HG03432 (cell line): ENCODE data around the gene KCNMA1.

Experiments used
- ATAC-seq: cut with Tn5 transposase; IDR thresholded peaks from one replicate; pipeline ENCODE4 v1.9.1; 2021; ENCODE audit warnings: mild to moderate bottlenecking, moderate library complexity; ENCODE audit not compliant: unreplicated experiment

Gene KCNMA1

DNA sequence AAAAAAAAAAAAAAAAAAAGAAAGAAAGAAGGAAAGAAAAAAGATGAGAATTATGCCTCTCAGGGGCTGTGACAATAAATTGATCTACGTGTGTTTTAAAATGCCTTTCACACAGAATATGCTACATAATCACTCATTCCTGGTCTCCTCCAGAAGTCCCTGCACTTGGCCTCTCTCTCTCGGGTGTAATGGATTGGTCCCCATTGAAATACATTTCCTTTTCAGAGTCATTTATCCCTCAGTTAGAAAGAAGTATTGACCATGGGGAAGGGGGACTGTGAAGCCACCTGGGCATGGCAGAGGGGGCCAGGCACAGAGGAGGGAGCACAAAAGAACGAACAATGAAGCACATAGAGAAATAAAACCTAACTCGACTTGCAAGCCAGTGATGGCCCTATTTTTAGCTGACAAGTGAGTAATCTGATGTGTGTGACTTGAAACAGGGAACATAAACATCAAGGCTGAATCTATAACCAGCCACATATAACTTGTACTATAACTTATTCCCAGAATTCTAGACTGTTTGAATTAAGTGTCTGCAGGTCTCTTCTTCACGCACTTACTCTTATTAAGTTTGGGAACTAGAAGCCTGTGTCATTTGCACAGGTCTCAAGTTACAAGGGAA lies 490.8 kb downstream of the KCNMA1 start:
- no peak for ATAC-seq

DNA sequence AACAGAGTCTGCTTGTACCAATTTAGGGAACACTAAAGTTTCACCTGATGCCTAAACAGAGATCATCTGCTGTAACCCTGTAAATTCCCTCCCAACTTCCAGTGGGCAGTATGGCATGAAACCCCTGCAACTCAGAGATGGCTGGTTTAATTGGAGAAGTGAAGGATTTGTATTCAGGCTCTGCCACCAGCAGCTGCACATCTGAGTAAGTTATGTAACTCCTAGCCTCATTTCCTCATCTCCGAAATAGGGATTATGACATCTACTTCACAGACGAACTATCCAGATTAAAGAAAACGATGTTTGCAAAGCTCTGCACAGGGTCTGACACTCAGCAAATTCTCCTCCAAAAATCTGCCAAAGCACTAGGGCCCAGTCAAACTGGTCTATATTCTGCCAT lies 493.0 kb downstream of the KCNMA1 start:
- ATAC-seq: no peak

DNA sequence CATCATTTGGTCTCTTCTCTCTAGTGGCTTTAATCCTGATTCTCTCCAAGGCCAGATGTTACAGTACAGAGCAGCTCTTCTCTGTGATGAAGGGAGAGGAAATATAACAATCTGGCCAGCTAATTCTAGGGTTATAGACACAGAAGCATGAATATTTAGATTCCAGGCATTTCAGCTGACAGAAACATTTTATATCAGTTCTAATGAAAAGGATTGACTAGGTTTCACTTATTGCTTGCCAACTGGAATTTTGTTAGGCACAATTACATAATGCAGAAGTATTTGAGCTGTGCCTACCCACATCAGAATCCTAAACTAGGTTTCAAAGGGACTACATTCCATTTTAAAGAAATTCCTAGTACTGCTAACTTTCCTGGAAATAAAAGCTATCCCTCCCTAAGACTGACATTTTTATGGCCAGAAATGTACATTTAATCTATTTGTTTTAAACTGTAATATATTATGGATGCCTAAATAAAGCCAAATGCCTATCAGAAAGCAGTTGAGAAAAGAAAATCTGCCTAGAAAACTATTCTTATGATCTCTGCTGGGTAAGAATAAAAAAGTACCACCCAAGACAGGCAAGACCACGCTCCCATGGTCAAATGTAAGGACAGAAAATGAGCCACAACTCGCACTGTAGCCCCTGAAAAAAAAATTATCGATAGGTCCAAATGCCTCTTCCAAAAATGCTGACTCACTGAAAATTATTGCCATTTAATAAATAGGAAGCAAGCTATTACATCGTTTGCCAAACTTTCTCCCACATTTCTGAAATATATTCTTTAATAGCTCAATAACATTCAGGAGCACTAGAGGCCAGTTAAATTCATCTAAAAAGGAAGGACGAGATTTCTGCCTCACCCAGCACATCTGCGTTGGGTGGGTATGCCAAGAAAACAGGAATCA lies 498.1 kb downstream of the KCNMA1 start:
- ATAC-seq: no peak

DNA sequence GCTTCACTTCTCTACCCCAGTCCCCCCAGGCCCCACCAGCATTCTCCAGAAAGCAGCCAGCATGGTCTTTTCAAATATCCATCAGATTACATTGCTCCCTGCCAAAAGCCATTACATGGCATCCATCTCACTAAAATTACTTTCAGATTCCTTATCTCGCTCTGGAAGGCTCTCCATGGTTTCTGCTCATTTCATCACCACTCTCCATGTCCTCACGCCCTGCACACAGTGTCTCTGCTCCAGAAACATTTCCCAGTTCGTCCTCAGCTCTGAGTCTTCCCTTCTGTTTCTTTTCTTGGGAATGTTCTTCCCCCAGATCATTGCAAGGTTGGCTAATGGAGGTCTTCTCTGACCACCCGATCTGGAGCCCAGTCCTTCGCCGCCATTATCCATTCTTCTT lies 499.1 kb downstream of the KCNMA1 start:
- ATAC-seq: no peak

DNA sequence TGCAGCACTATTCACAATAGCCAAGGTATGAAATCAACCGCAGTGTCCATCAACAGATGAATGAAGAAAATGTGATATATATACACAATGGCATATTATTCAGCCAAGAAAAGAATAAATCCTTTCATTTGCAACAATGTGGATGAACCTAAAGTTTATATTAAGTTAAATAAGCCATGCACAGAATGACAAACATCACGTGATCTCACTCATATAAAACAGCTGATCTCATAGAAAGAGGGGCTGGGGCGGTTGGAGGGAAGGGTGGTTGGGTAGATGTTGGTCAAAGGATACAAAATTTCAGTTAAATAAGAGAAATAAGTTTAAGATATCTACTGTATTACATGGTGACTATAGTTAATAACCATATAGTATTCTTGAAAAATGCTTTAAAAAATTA lies 502.1 kb downstream of the KCNMA1 start:
- ATAC-seq: no peak

DNA sequence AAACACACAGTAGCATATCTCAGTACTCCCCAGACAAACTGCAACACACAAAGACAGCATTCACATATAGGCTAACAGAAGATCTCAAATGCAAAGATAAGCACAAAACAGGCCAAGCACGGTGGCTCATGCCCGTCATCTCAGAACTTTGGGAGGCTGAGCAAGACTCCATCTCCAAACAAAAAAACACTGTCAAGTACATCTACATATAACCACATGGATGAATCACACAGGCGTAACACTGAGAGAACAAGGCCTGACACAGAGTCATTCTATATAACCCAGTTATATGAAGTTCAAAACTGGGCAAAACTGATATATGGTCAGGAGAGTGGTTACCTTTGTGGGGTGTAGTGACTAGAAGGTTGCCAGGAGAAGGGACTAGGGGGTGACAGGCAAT lies 506.4 kb downstream of the KCNMA1 start:
- no peak for ATAC-seq

DNA sequence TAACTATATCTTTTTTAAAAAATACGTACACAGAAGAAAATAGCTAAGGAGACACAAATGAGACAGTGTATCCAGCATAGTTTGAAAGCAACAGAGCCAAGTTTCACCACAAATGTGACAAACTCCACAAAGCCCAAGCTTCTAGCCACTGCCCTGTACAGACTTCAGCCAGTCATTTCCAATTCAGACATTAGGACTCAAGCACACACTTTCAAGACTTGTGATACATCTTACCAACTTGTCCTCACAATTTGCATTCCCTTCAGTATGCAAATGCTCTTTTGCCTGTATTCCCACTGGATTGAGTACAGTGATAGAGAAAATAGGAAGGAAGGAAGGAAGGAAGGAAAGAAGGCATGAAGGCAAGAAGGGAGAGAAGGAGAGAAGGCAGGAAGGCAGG lies 510.4 kb downstream of the KCNMA1 start:
- ATAC-seq: no peak

DNA sequence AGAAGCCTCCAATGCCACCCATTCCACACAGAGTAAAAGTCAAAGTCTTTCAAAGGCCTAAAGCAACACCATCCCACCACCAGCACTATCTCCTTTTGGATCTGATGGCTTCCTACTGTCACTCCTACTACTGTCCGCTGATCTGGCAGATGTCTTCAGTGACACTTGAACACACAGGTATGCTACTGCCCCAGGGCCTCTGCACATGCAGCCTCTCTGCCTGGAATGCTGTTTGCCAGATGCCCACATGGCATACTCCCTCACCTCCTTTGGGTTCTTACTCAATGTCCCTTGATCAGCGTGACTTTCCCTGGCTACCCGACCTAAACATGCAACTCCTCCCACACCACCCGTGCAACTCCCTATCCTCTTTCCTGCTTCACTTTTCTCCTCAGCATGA lies 512.4 kb downstream of the KCNMA1 start:
- ATAC-seq: no peak

DNA sequence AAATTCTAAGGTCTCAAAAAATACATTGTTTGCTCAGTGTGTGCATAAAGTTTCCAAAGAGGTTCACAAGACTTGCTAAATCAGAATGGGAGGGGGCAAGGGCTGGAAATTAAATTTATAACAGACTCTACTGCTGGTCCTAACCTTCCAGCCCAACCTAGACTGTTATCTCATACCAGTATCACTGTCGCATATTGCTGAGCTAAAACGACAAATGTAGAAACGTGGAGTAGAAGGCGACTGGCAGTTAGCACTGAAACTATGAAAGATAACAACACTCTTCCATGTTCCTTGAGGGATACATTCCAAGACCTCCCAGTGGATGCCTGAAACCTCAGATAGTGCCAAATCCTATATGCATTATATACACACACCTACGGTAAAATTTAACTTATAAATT lies 514.3 kb downstream of the KCNMA1 start:
- ATAC-seq: no peak

DNA sequence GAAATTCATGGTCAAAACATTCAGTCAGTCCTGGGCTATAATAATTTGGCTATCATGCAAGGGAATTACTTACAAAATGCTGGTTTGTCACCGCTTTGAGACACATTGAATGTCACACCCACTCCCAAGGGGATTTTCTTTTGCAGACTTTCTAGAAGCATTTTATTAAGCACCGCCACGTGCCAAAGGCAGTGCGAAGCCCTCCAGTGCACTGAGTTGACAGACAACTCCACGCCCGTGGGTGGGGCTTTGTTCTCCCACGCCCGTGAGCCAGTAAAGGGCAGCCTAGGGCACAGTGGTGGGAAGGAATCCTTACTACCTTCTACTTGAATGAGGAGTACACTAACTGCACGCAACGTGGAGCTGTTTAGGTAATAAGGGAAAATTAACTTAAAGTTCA lies 515.8 kb downstream of the KCNMA1 start:
- ATAC-seq: no peak

DNA sequence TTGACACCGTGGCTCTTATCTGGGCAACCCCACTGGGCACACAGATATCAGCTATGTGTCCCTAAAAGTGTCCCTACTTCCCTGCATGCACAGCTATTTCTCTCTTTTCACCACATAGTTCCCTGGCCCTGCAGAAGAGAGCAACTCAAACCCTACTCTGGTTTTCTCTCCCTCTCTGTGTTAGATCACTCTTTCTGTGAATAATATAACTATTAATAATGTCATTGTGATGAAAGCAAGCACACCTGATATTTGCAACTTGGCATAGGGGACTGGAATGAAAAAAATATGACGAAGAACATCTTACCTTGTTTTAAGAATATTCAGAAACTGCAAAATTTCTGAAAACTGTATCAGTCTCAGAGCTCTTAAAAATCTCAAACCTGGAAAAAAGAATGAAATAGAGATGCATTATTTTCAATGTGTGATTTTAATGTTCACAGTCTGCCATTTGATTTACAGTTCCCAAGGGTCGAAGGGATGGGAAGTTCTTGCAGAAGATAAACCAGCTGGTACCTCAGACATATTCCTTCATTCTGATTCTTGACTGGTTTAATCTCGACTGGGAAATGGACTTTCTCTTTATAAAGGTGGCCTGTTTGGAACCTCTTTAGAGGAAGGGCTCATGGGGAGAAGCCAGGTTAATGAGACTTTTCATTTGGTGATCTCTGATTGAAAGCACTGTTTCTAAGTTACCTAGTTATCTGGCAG lies 516.8 kb downstream of the KCNMA1 start:
- no peak for ATAC-seq

DNA sequence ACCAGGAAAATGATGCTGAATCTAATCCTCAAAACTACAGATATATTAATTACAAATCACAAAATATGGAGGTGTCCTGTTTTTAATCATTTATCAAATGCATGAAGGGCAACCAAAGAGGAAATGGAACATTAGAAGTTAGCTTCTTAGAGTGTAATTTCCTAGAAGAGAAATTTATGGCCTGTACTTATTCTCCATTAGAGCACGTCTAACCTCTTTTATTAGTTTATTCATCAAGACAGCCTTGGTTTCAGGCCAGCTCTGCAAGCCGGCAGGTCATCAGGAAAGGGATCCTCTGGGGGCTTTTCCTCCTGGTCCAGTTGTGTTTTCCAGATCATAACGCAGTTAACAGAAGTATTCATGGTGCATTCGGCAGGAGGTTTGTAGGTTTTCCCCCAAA lies 517.6 kb downstream of the KCNMA1 start:
- no peak for ATAC-seq

DNA sequence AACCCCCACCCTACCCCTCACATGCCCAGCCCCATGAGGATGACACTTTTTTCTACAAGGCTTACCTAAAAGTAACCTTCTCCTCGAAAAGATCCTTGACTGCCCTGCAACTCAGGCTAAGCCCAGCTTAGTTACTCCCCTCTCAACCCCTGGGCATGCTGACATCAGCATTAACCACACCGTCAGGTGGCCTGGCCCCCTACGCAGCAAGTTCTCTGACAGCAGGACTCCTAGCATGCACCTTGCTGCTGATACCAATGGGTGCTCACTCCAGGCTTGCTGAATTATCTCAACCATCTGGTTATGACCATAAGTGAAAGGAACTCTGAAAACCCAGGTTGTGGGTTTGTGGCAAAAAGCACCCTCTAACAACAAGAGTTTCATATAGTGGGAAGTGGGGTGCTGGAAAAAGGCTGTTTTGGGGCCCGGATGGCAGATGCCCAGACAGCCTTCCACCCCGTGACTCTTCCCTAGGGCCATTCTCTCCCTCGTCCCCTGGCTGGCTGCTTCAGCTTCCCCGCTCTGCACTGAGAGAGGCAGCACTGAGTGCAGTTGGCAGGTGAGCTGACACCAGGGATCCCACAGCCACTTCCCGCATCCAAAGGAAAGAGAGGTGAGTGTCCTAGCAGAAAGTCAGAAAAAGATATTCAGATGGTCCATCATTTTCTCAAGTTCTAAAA lies 518.9 kb downstream of the KCNMA1 start:
- ATAC-seq: no peak

DNA sequence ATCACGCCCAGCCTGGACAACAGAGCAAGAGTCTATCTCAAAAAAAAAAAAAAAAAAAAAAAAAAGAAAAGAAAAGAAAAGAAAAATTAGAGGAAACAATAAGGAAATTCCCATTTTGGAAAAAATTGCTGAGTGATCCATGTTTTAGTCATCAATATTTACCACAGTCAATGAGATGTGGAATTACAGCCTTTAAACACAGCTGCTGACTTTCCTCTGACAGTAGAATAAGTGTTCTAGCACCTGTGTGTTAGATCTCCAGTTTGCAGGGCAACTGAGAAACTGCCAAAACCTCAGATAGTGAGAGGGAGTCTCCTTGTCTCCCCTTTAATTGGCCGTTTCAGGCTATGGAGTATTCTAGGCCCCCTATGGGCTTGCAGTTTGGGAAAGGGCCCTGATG lies 520.1 kb downstream of the KCNMA1 start:
- ATAC-seq: no peak

DNA sequence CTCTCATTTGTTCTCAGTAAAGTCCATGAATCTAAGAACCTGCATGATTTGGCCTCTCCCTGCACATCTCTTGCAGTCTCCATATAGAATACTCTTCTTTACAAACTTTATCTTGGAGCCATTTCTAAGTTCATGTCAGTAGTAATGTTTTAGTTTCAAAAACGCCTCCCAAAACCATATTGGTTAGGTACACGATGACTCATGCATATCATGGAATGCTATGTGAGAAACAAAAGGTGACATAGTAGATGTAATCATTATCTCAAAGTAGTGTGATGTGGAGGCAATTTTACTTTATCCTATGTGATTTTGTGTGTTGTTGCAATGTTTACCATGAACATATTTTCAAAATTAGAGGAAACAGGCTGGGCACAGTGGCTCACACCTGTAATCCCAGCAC lies 520.7 kb downstream of the KCNMA1 start:
- no peak for ATAC-seq

DNA sequence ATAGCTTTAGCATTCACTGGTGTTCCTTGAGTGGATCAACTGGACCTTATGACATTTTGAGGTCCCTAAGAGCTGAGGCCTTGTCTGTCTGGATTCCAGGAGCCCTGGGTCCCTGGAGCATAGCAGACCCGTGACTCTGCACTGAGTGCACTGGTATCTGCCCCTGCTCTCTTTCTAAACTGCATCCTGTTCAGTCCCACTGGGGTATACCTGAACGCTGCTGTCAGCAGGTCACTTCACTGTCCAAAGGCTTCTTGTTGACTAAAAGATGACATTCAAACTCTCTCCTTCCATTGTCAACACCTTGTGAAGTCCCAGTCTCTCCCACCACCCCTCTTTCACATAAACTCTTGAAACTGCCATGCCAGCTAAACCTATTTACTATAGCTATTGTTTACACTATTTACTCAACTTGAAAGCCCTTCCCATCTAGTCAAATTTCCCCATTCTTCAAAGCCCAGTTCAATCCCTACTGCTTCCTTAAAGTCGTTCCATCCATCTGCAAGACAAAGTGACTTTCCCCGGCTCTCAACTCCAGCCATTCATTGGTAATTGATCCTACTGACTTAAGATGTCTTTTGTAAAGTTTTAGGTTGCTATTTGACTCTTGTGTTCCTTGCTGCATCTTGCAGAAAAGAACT lies 523.3 kb downstream of the KCNMA1 start:
- no peak for ATAC-seq

DNA sequence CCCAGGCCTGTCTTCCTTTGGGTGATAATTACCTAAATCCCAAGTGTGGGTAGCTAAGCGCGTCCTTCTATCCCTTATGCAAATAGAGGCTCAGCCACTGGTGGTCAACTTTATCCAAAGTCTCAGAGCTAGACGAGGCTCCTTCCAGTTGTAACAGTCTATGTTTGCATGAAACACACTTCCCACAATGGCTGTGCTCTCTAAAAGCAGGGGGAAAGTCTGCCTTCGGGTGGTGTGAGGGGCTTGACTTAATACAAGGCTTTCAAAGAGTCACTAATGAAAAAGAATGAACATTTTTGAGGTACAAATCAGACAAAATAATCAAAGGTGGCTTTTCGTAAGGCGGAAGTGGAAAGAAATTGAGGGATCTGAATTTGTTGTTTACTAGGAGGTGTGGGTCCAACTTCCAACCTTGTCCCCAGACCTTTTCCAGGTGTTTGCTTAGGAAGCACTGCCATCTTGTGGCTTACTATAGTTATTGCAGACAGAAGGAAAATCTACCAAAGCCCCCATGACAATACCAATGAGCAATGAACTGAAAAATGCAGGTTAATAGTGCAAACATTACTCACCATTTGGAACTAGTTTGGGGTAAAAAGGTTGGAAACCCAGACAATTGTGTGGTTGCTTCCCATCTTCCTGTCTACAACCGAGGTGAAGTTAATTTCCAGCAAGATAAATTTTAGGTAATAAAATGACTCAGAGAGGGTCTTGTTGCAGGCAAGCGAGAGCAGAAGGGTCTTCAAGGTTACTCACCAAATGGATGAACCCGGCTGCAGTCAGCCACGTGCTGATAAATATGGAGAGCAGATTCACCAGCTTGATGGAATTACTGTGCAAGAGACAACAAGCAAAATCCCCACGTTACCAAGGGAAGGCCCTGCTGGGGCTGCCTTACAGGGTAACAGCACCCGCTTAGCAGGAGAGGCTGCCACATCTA lies 525.7 kb downstream of the KCNMA1 start:
- peak; percentile 57 for ATAC-seq

DNA sequence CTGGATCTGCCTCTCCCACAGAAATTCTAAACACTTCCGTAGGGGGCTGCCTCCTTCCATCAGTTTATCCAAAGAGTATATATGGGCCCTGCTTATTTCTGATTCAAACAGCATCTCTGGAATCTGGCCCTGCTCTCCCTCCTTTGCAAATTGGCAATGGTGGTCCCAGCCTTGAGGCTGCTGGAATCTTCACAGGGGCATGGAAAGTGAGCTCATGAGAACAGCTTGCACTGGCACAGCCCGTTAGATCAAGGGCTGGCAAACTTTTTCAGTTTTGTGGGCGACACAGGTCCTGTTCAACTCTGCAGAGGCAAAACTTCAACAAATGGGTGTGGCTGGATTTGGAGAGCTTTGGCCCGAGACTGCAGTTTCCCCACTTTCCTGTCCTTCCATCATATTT lies 526.9 kb downstream of the KCNMA1 start:
- ATAC-seq: no peak

DNA sequence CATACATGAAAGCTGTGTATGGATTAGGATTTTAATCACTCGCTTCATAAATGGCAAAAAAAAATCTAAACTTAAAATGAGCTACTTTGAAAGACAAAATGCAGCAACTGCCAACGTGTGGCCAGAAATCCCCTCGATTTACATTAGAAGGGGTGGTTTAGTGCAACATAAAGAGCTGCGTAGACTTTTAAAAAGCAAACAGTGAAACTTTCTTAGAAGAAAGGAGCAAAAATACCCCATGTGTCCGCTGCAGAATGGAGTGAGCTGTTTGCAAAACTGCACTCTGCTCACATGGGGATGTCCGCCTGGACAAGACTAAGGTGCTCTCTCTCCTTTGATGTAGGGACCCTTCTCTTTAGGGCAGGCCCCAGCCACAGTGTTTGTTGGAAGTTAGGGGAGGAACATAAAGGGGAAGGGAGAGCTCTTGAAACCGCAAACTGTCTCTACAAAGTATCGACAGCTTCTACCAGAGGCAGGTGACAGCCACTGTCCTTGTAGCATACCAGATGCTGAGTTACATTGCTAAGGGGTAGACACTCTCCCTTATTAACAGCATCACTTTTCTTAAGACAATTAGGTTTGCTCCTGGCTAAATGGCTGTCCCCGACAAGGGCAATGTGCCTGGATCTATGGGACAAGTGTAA lies 528.1 kb downstream of the KCNMA1 start:
- ATAC-seq: no peak
